ENCODE measurements around the gene GALNT12.

DNA sequence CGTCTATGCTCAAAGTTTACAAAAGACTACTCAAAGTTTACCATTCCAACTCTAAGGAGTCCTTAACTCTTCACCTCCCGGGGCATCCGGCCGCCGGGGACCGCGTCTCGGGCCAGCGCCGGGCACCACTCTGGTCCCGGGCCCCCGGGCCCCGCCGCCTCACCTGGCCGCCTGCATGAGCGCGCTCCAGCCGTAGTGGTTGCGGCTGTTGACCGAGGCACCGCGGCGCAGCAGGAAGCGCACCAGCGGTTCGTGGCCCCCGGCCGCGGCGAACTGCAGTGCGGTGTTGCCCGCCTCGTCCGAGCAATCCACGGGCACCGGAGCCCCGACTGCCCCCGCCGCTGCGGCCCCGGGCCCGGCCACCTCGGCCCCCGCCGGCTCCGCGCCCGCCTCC lies 11.5 kb upstream of the GALNT12 start:
- no peak for TF ChIP-seq POLR2A (IDR thresholded peaks at IDR 0.05)
- TF ChIP-seq, protein P1, sequence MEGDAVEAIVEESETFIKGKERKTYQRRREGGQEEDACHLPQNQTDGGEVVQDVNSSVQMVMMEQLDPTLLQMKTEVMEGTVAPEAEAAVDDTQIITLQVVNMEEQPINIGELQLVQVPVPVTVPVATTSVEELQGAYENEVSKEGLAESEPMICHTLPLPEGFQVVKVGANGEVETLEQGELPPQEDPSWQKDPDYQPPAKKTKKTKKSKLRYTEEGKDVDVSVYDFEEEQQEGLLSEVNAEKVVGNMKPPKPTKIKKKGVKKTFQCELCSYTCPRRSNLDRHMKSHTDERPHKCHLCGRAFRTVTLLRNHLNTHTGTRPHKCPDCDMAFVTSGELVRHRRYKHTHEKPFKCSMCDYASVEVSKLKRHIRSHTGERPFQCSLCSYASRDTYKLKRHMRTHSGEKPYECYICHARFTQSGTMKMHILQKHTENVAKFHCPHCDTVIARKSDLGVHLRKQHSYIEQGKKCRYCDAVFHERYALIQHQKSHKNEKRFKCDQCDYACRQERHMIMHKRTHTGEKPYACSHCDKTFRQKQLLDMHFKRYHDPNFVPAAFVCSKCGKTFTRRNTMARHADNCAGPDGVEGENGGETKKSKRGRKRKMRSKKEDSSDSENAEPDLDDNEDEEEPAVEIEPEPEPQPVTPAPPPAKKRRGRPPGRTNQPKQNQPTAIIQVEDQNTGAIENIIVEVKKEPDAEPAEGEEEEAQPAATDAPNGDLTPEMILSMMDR (IDR thresholded peaks at IDR 0.05): no peak

Measured in prostate gland (tissue), 2 donors.